GM21723 (cell line): ENCODE results near the gene GJC2.
"Not testable (repeated sequence)": the region's sequence is repeated elsewhere in the genome, so short reads cannot be mapped to it uniquely, and the experiment has no call there.

Experiments used
- ATAC-seq: cut with Tn5 transposase; IDR thresholded peaks from one replicate; pipeline ENCODE4 v1.9.1; 2021; ENCODE audit warnings: mild to moderate bottlenecking, moderate library complexity; ENCODE audit not compliant: unreplicated experiment

Gene GJC2

GRCh38 chr1:228170666-228171065, 20.9 kb downstream of the GJC2 start:
- no peak for ATAC-seq

DNA sequence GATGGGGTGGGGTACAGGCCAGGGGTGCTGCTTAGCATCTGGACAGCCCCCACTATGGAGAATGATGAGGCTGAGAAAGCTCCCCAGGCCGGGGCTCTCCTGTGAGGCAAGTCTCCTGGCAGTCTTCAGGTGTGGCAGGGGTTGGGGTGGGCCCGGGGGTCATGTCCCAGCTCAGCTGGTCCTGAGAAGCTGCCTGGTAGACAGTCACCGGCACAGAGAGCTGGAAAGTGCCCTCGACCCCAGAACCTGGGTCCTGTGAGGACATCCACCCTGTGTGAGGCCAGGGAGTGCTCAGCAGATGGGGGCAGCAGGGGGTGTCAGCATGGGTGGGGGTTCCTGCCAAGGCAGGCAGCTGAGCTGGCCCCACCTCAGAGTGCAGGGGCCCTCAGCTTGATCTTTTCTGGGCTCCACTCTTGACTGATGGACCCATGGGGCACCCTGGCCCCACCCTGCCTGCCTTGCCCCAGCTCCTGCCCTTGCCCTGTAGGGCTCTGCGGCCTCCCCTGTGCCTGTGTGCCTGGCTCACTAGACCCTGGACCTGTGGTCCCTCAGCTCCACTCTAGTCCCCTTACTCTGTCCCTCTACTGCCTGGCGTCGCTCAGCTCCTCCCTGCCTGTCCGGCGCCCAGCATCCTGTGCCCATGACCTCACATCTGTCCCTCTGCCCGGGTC, 21.6 kb downstream of the GJC2 start:
- ATAC-seq, result no peak

GRCh38 chr1:228172591-228173527, 23.1 kb downstream of the GJC2 start:
- ATAC-seq, result no peak

- ATAC-seq, result not testable (repeated sequence)
Measured at GRCh38 chr1:228173528-228174481, 24.1 kb downstream of the GJC2 start.

- no peak for ATAC-seq
Measured at GRCh38 chr1:228174482-228175315, 25.0 kb downstream of the GJC2 start.

DNA sequence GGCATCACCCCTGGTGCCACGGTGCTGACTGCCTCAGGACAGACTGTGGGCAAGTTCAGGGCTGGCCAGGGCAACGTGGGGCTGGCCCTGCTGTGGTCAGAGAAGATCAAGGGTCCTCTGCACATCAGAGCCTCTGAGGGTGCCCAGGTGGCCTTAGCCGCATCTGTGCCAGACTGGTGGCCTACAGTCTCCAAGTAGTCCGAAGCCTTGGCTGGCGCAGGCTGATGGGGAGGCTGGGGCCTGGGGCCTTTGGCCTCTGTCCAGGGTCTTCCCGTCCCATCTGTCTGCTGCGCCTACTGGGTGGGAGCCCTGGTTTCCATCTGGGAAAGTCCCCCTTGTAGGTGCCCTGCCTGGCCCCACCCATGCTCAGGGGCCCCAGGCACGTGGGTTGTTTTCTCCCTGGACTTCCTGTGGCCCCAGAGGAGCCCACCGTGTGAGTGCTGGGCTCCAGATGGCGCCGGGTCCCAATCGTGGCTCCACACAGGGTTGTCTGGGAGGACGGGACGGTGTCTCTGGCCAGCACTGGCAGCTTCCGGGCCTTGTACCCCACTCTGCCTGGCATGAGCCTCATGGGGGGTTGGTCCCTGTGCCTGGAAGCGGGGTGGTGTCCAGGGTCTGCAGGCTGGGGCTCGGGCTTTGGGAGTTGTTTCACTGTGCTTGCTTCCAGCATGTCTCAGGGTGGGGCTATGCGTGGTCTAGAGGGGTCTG, 25.7 kb downstream of the GJC2 start:
- no peak for ATAC-seq

DNA sequence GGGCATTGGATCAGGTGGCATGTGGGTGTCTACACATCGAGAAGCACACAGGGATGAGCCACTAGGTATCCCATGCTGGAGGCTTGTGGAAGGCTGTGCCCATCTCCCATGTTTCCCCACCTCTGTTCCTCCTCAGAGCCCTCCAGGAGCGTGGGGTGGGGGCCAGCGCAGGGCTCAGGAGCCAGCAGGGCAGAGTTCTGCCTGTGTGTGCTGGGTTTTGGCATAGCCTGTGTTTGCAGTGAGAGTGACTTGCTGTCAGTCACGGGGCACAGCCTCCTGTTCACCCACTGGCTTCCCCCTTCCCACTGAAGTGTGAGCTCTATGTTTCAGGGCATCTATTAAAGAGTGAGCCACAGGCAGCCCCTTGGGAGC, 26.3 kb downstream of the GJC2 start:
- no peak for ATAC-seq

GRCh38 chr1:228176461-228177182, 26.9 kb downstream of the GJC2 start:
- ATAC-seq, result no peak

- no peak for ATAC-seq
Measured at GRCh38 chr1:228177183-228177475, 27.4 kb downstream of the GJC2 start.

DNA sequence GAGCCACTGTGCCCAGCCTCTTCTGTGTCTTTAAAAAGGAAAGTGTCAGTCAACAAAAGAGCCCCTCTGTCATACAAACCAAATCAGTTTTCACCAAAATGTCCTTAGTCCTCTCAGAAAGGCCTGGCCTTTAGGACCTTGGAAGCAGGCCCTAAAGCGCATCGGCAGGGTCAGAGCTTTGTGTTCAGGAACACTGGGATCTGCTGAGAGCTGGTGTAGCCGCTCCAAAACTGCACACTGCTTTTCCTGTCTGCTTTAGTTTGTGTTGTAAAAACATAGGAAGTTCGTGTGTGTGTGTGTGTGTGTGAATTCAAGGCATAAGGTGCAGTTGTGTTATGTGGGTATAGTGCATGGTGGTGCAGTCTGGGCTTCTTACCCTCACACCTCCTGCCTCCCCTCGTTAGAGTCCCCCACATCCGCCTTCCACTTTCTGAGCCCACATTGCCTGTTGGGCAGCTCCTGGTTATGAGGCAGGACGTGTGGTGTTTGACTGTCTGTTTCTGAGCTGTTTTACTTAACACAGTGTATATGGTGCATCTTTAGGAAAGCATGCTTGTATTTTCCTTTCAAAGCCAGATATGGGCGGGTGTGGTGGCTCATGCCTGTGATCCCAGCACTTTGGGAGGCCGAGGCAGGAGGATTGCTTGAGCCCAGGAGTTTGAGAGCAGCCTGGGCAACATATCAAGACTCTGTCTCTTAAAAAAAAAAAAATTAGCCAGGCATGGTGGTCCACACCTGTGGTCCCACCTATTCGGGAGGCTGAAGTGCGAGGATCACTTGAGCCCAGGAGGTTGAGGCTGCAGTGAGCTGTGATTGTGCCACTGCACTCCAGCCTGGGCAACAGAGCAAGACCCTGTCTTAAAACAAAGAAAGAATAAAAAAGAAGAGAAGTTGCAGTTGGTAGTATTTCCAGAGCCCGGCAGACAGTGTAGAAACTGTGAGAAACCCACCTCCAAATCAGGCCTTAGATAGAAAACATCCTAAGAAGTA, 28.3 kb downstream of the GJC2 start:
- no peak for ATAC-seq

DNA sequence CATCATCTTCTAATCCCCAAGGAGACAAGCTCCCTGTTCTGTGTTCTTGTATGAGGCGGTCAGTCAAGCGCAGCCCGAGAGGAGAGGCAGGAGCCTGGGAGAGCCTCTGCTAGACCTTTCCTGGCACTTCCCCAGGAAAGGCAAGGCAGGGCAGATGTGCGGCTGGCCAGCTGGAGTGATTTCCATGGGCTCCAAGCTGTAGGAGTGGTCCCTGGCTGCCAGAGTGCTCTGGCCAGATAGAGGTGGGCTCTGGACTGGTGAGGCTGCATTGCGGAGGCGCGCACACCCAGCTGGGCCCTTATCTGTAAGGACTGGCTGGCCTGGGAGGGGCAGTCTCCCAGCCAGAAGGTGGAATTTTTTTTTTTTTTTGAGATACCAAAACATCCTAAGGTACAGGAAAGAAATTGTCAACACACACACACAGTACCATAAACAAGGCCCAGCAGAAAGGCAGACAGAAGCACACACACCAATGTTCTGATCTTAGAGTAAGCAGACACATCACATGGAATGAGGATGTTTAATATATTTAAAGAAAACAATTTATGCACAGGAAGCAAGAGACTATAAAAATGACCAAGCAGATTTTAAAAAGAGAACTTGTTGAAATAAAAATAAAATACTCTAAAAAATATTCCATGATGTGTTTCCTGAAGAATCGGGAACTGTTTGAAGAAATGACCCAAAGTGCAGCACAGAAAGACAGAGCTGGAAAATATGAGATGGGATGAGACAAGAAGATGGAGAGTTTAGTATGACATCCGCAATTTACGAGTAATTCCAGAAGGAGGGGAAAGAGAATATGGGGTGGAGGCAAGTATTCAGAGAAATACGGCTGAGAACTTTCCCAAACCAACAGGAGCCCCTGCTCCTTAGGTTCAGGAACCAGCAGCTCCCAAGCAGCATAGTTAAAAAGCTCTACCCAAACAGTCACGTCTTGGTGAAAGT, 29.3 kb downstream of the GJC2 start:
- ATAC-seq, result no peak

- ATAC-seq, result no peak
Measured at GRCh38 chr1:228180271-228180958, 30.7 kb downstream of the GJC2 start.

DNA sequence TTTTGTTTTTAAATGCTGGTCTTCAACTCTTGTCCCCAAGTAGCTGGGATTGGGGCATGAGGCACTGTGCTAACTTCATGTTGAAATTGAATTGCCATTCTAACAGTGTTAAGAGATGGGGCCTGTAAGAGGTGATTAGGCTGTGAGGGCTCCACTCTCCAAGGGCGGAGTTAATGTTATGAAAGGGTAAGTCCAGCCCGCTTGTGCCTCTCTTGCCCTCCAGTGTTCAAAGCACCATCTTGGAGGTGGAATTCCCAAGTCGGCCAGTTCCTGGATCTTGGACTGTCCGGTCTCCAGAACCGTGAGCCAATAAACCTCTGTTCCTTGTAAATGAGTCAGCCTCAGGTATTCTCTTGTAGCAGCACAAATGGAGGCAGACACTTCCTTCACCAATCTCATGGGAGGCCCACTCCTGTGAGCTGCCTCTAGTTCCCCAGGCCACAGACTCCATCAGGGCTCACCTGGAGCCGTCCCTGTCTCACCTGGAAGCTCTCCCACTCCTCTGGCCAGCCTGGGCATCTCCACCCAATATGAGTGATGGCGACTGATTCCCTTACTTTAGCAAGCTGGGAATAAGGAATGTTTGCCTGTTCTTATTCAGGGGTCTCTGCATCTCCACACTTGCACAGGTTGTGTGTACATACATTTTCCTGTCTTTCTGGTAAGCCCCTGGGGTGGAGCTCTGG, 31.4 kb downstream of the GJC2 start:
- ATAC-seq, result no peak

- ATAC-seq, result no peak
Measured at GRCh38 chr1:228181645-228182034, 31.9 kb downstream of the GJC2 start.

DNA sequence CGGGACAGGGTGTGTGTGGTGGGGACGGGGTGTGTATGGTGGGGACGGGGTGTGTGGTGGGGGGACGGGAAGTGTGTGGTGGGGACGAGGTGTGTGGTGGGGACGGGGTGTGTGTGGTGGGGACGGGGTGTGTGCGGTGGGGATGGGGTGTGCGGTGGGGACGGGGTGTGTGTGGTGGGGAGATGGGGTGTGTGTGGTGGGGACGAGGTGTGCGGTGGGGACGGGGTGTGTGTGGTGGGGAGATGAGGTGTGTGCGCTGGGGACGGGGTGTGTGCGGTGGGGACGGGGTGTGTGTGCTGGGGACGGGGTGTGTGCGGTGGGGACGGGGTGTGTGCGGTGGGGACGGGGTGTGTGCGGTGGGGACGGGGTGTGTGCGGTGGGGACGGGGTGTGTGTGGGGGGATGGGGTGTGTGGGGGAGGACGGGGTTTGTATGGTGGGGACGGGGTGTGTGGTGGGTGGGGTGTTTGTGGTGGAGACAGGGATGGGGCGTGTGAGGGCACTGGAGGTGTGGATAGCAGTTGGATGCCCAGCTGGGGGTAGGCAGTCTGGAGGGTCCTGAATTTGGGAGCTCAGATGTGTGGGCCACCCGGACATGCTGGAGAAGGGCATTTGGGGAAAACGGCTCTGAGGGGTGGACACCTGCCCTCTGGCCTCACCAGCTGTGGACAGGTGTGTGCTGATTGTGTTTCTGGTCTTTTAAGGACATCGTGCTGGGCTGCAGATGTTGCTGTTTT, 32.7 kb downstream of the GJC2 start:
- ATAC-seq, result no peak
